Tibial nerve (tissue), 4 donors: ENCODE results near the gene KIFBP. TPM values are rescaled to one million over a fixed set of nuclear protein-coding genes. Genes with fewer than 3 reads are reported as not detected.

Experiments
- DNase-seq, 2 donors: peaks; one replicate each; pipeline ENCODE4 v3.0.0-alpha.2; 2019; ENCODE audit warnings: low spot score in 2 of 2
- H3K27ac ChIP-seq, 4 donors: fragments of 200-600 bp; sonication (generic) in 3 of 4; one replicate each; pipeline ENCODE4 v1.5.1; 2017 to 2019; ENCODE audit warnings: mild to moderate bottlenecking in 1 of 4
- H3K27me3 ChIP-seq, 2 donors: fragments of 200-600 bp; sonication (generic) in 1 of 2; one replicate each; pipeline versions ENCODE4 v1.5.1 to v1.6.0; 2017 to 2019
- H3K36me3 ChIP-seq, 3 donors: fragments of 200-600 bp; sonication (generic); one replicate each; pipeline ENCODE4 v1.5.1; 2018 to 2019
- H3K4me1 ChIP-seq, 4 donors: fragments of 200-600 bp; sonication (generic) in 3 of 4; one replicate each; pipeline ENCODE4 v1.5.1; 2017 to 2019
- H3K4me3 ChIP-seq, 4 donors: fragments of 200-600 bp; sonication (generic) in 3 of 4; one replicate each; pipeline ENCODE4 v1.5.1; 2017 to 2019; ENCODE audit warnings: mild to moderate bottlenecking in 1 of 4, moderate library complexity in 1 of 4
- H3K9me3 ChIP-seq, 4 donors: fragments of 200-600 bp; sonication (generic) in 3 of 4; one replicate each; pipeline ENCODE4 v1.5.1; 2017 to 2019
- EP300 ChIP-seq, 2 donors: sonication (generic); formaldehyde crosslinking; IDR thresholded peaks; one replicate each; pipeline ENCODE4 v1.6.1; 2017; ENCODE audit warnings: antibody characterized with exemption in 2 of 2, mild to moderate bottlenecking in 1 of 2
- POLR2A ChIP-seq, 2 donors: fragments of 450-650 bp; IDR thresholded peaks; one replicate each; pipeline ENCODE4 v1.6.1; 2017; ENCODE audit warnings: antibody characterized with exemption in 2 of 2, mild to moderate bottlenecking in 2 of 2, moderate library complexity in 2 of 2
- WGBS, 2 donors: methylation state at CpG; one replicate each; pipeline ENCODE4 v1.1.5; 2018; 5-methylcytosine and 5-hydroxymethylcytosine counted together
- total RNA-seq, 4 donors: library from RNA; depleted of rRNA; stranded (reverse); fragments of >200 nt; gene quantifications; one replicate each; pipeline ENCODE4 v1.1.0, GENCODE V29; 2016
- TF ChIP-seq, protein P1 (sequence below), 5 experiments: fragments of 200-600 bp in 3 of 5; fragments of 450-650 bp in 2 of 5; sonication (generic) in 3 of 5; IDR thresholded peaks; one replicate each; pipeline ENCODE4 v1.5.1; 2016 to 2019; ENCODE audit warnings: antibody characterized with exemption in 5 of 5, mild to moderate bottlenecking in 3 of 5, moderate library complexity in 2 of 5

Gene KIFBP
- total RNA-seq, 4 donors from 2014 or later: 28.0 to 51.3 (median 43.5) TPM

DNA sequence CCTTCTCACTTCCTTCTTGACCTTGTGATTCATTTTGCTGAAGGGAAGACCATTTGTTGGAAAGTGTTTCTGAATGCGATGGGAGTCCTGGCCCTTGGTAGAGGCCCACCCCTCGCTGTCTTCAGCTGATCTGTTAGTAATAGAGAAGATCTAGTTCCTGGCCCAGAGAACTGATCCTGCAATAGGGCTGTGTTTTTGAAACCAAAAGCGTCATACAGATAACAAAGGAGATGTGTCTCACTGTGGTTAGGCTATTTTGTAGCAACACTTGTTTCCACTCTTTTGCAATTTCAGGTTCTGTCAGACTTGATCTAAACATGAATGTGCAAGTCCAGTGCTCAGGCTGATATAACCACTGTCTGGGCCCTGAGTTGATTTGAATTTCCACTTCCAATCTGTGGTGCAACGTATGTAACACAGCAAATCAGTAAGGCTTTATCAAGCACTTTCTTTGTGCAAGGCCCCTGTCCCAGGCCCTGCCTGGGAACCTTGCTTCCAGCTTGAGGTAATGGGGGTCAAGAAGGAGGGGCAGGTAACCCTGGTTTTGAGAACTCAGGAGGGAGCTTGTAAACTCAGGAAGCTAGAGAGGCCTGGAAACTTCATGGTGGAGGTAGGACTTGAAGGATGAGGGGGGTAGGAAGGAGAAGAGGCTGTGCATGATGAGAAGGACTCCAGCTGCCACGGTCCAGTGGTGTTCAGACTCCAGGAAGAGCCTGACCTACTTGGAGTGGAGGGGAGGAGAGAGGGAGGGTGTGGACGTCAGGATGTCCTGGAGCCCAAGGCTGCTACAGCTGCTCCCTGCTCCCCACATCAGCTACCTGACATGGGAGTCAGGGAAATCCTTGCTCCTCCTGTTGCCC, 57.1 kb downstream of the KIFBP start:
- Histone ChIP-seq H3K27me3 (no peaks in the 10 kb centered on the region), H3K27ac (peak overlapping the region in 3 of 4 donors; percentile 67 to 75 (median 69)), H3K9me3 (no peaks in the 10 kb centered on the region), H3K36me3 (no peaks in the 10 kb centered on the region), H3K4me3 (no peak overlapping the region), H3K4me1 (peaks cover 0 to 3% (median 0%) of the 10 kb centered on the region in 4 donors)
- WGBS, 2 donors: 68 to 74% methylated on average over 6 of the region's 6 CpGs
- no peak for DNase-seq
- TF ChIP-seq, protein P1, sequence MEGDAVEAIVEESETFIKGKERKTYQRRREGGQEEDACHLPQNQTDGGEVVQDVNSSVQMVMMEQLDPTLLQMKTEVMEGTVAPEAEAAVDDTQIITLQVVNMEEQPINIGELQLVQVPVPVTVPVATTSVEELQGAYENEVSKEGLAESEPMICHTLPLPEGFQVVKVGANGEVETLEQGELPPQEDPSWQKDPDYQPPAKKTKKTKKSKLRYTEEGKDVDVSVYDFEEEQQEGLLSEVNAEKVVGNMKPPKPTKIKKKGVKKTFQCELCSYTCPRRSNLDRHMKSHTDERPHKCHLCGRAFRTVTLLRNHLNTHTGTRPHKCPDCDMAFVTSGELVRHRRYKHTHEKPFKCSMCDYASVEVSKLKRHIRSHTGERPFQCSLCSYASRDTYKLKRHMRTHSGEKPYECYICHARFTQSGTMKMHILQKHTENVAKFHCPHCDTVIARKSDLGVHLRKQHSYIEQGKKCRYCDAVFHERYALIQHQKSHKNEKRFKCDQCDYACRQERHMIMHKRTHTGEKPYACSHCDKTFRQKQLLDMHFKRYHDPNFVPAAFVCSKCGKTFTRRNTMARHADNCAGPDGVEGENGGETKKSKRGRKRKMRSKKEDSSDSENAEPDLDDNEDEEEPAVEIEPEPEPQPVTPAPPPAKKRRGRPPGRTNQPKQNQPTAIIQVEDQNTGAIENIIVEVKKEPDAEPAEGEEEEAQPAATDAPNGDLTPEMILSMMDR (IDR thresholded peaks at IDR 0.05): no peak
- TF ChIP-seq EP300 (IDR thresholded peaks at IDR 0.05): peak in 1 of 2 donors; percentile 68
- no peak for TF ChIP-seq POLR2A (IDR thresholded peaks at IDR 0.05)

DNA sequence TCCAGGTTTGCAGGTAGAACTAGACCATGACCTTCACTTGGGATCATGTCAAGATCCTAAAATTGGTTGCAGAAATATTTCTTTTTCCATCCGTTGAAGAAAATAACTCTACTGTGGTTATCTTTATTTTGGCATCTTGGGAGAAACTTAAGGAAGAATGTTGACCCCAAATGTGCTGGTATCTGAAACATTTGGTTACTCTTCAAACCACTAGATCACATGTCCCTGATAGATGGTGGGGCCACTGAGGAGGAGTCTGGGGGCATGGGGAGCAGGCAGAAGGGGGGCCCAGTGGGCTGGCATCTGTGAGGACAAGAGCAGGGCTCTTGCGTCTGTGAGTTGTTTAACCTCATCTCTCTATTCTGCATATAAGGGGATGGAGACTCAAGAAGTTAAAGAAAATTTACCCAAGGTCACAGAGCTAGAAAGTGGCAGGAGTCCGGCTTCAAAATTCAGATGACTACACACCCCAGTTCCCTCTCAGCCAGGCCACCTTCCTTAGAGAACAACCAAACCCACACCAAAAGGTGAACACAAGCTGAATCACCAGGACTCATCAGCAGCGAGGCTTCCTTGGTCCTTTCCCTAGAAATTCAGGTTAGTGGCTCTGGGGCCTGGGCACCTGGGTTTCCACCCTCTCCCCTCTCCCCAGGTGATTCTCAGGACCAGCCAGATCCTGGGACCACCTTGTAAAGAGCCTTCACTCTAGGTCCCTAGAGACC, 58.7 kb downstream of the KIFBP start:
- DNase-seq: no peak
- Histone ChIP-seq H3K27ac (peak overlapping the region in 3 of 4 donors; percentile 1 to 76 (median 50)), H3K36me3 (no peaks in the 10 kb centered on the region), H3K9me3 (no peaks in the 10 kb centered on the region), H3K4me1 (peaks cover 0 to 3% (median 0%) of the 10 kb centered on the region in 4 donors), H3K4me3 (no peak overlapping the region), H3K27me3 (no peaks in the 10 kb centered on the region)
- TF ChIP-seq, protein P1 (IDR thresholded peaks at IDR 0.05): no peak
- no peak for TF ChIP-seq POLR2A (IDR thresholded peaks at IDR 0.05)
- TF ChIP-seq EP300 (IDR thresholded peaks at IDR 0.05): no peak
- 66 to 79% methylated on average over 4 of the region's 4 CpGs for WGBS, 2 donors

DNA sequence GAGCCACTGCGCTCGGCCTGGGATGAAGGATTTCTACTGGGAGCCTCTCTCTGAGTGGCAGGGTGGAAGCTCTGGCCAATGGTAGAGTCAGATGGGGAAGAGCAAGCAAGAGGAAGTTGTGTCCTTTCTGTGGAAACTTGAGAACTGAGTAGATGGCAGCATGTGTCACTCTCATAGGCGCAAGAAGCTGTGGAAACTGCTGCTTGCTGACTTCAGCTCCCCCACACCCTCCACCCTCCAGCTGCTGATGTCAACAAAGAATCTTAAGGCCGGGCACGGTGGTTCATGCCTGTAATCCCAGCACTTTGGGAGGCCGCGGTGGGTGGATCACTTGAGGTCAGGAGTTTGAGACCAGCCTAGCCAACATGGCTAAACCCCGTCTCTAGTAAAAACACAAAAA, 59.5 kb downstream of the KIFBP start:
- Histone ChIP-seq H3K4me3 (no peak overlapping the region), H3K36me3 (no peaks in the 10 kb centered on the region), H3K9me3 (no peaks in the 10 kb centered on the region), H3K4me1 (peaks cover 0 to 3% (median 0%) of the 10 kb centered on the region in 4 donors), H3K27me3 (no peaks in the 10 kb centered on the region), H3K27ac (peak overlapping the region in 3 of 4 donors; percentile 47 to 76 (median 72))
- WGBS, 2 donors: 37 to 64% methylated on average over 8 of the region's 8 CpGs
- DNase-seq: peak in 1 of 2 donors; percentile 48
- peak in 1 of 2 donors; percentile 28 for TF ChIP-seq POLR2A (IDR thresholded peaks at IDR 0.05)
- TF ChIP-seq EP300 (IDR thresholded peaks at IDR 0.05): peak; percentile 30 to 75
- TF ChIP-seq, protein P1 (IDR thresholded peaks at IDR 0.05): no peak

- Histone ChIP-seq H3K4me3 (no peak overlapping the region), H3K4me1 (peaks cover 0 to 3% (median 0%) of the 10 kb centered on the region in 4 donors), H3K36me3 (no peaks in the 10 kb centered on the region), H3K27me3 (no peaks in the 10 kb centered on the region), H3K27ac (peak overlapping the region in 3 of 4 donors; percentile 37 to 76 (median 37)), H3K9me3 (no peaks in the 10 kb centered on the region)
- TF ChIP-seq, protein P1 (IDR thresholded peaks at IDR 0.05): no peak
- TF ChIP-seq EP300 (IDR thresholded peaks at IDR 0.05): peak in 1 of 2 donors; percentile 46
- DNase-seq: no peak
- 65 to 77% methylated on average over 6 of the region's 6 CpGs for WGBS, 2 donors
Measured at GRCh38 chr10:69049566-69049961, 61.0 kb downstream of the KIFBP start.
